ENCODE measurements around the gene MGRN1.
A peak's percentile ranks its signal among the peaks of the same experiment; 100 is the strongest.

DNA sequence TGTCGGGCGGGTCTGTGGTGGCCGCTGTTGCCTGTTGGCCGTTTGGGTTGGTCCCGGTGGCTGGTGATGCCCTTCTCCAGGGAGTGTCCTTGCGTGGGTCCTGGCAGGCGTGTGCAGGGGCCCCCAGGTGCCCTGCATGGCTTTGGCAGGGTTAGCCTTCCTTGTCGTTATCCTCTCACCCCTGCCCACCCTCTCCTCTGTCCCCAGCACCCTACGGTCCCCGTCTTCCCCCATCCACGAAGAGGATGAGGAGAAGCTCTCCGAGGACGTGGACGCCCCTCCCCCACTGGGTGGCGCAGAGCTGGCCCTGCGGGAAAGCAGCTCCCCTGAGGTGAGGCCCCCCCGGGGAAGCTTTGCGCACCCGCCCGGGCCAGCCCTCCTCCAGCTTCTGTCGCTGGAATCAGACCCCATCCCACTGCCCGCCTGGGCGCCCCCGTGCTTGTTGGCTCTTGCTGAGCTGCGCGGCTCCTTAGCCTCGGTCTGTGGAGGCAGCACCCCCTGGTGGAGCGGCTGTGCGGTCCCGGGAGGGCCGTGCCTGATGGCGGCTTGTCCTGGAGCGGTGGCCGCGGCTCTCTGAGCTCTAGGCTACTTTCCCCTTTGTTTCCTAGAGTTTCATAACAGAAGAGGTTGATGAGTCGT is 58.1 kb downstream of the MGRN1 start:
- TF ChIP-seq, protein P1, sequence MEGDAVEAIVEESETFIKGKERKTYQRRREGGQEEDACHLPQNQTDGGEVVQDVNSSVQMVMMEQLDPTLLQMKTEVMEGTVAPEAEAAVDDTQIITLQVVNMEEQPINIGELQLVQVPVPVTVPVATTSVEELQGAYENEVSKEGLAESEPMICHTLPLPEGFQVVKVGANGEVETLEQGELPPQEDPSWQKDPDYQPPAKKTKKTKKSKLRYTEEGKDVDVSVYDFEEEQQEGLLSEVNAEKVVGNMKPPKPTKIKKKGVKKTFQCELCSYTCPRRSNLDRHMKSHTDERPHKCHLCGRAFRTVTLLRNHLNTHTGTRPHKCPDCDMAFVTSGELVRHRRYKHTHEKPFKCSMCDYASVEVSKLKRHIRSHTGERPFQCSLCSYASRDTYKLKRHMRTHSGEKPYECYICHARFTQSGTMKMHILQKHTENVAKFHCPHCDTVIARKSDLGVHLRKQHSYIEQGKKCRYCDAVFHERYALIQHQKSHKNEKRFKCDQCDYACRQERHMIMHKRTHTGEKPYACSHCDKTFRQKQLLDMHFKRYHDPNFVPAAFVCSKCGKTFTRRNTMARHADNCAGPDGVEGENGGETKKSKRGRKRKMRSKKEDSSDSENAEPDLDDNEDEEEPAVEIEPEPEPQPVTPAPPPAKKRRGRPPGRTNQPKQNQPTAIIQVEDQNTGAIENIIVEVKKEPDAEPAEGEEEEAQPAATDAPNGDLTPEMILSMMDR (IDR thresholded peaks at IDR 0.05) = peak in 7 of 12 donors; percentile 13 to 44 (median 34)
- TF ChIP-seq POLR2A (IDR thresholded peaks at IDR 0.05) = no peak
